ENCODE results near the gene SLC7A7.
"Not testable (repeated sequence)": the region's sequence is repeated elsewhere in the genome, so short reads cannot be mapped to it uniquely, and the experiment has no call there.

SLC7A7 gene

GRCh38 chr14:22753586-22753985 lies 61.6 kb downstream of the SLC7A7 start:
- H3K9me3 Mint-ChIP-seq = no peaks in the 10 kb centered on the region
- no peak overlapping the region for H3K27ac Mint-ChIP-seq
- peaks cover 7 to 14% of the 10 kb centered on the region in 2 donors for H3K4me1 Mint-ChIP-seq
- DNase-seq (no peak), ATAC-seq (replicated peaks) (no peak)
- H3K27me3 Mint-ChIP-seq = no peaks in the 10 kb centered on the region
- peaks cover 4 to 7% of the 10 kb centered on the region in 2 donors for H3K36me3 Mint-ChIP-seq
- H3K4me3 Mint-ChIP-seq = no peak overlapping the region

DNA sequence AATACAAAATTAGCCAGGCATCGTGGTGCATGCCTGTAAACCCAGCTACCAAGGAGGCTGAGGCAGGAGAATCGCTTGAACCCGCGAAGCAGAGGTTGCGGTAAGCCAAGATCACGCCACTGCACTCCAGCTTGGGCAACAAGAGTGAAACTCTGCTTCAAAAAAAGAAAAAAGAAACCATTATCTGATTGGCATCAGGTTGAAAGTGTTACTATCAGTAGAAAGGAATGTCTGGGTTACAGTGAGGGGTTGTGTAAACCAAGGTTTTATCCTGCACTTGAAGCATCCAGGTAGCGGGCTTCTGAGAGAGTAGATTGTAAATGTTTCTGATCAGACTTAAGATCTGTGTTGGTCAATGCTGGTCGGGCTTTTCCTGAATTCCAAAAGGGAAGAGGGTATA lies 62.8 kb downstream of the SLC7A7 start:
- Mint-ChIP-seq H3K4me3 (no peak overlapping the region), H3K27me3 (no peaks in the 10 kb centered on the region), H3K36me3 (peaks cover 0 to 3% of the 10 kb centered on the region in 2 donors), H3K4me1 (peaks cover 13 to 25% of the 10 kb centered on the region in 2 donors), H3K9me3 (no peaks in the 10 kb centered on the region), H3K27ac (no peak overlapping the region)
- DNase-seq (no peak), ATAC-seq (replicated peaks) (no peak)

GRCh38 chr14:22748631-22749068 lies 66.6 kb downstream of the SLC7A7 start:
- Mint-ChIP-seq H3K27ac (peak overlapping the region; percentile 97), H3K9me3 (no peaks in the 10 kb centered on the region), H3K27me3 (no peaks in the 10 kb centered on the region), H3K4me3 (peak overlapping the region; percentile 80 to 81), H3K36me3 (peaks cover 4 to 7% of the 10 kb centered on the region in 2 donors), H3K4me1 (peaks cover 12 to 20% of the 10 kb centered on the region in 2 donors)
- DNase-seq (peak; percentile 4), ATAC-seq (replicated peaks) (peak; percentile 83 to 87)

GRCh38 chr14:22748206-22748605 lies 67.0 kb downstream of the SLC7A7 start:
- no peaks in the 10 kb centered on the region for H3K27me3 Mint-ChIP-seq
- peak overlapping the region; percentile 80 to 81 for H3K4me3 Mint-ChIP-seq
- peak overlapping the region; percentile 97 for H3K27ac Mint-ChIP-seq
- H3K4me1 Mint-ChIP-seq = peaks cover 12 to 20% of the 10 kb centered on the region in 2 donors
- H3K9me3 Mint-ChIP-seq = no peaks in the 10 kb centered on the region
- ATAC-seq (replicated peaks) (no peak), DNase-seq (no peak)
- peaks cover 4 to 7% of the 10 kb centered on the region in 2 donors for H3K36me3 Mint-ChIP-seq

DNA sequence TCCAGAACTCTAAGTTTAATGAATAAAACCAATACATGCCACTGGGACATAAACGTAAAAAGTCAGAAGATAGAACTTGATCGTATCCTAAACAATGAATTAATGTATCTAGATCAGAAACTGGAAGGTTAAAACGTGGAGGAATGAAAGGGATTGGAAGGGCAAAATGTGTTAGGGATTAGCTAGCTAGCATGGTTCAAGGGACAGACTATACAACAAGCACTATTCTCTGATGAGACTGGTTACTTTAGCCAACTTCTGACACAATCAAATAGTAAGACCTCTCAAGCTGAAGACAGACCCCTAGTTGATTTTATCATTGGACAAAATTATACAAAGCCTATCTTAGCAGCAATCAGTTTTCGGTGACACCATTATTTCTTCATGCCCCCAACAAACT lies 67.5 kb downstream of the SLC7A7 start:
- no peaks in the 10 kb centered on the region for H3K9me3 Mint-ChIP-seq
- peaks cover 4 to 7% of the 10 kb centered on the region in 2 donors for H3K36me3 Mint-ChIP-seq
- ATAC-seq (replicated peaks) (no peak), DNase-seq (no peak)
- H3K27ac Mint-ChIP-seq = peak overlapping the region; percentile 97
- H3K4me3 Mint-ChIP-seq = no peak overlapping the region
- H3K27me3 Mint-ChIP-seq = peaks cover 0 to 2% of the 10 kb centered on the region in 2 donors
- H3K4me1 Mint-ChIP-seq = peaks cover 12 to 20% of the 10 kb centered on the region in 2 donors

DNA sequence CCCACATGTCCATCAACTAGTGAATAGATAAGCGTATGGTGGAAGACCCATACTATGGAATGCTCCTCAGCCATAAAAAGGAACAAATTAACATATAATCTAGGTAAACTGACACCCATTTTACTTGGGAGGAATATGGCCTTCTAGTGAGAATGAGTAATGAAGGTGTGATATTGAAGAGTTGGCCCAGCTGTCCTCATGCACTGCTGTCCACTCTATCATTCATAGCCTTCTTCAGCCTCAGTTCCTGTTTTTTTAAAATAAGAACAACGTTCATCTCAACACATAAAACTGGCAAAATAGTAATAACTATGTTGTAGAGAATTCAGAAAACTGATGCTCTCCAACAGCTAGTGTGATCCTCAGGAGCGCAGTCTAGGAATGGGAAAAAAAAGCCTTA lies 75.2 kb downstream of the SLC7A7 start:
- DNase-seq = no peak
- no peak for ATAC-seq (replicated peaks)
- H3K4me3 Mint-ChIP-seq = no peak overlapping the region
- no peak overlapping the region for H3K27ac Mint-ChIP-seq
- no peaks in the 10 kb centered on the region for H3K9me3 Mint-ChIP-seq
- H3K36me3 Mint-ChIP-seq = peaks cover 7 to 8% of the 10 kb centered on the region in 2 donors
- H3K4me1 Mint-ChIP-seq = peaks cover 4 to 8% of the 10 kb centered on the region in 2 donors
- H3K27me3 Mint-ChIP-seq = peaks cover 0 to 8% of the 10 kb centered on the region in 2 donors

GRCh38 chr14:22739423-22739822 lies 75.8 kb downstream of the SLC7A7 start:
- peaks cover 0 to 8% of the 10 kb centered on the region in 2 donors for H3K27me3 Mint-ChIP-seq
- H3K36me3 Mint-ChIP-seq = peaks cover 4 to 8% of the 10 kb centered on the region in 2 donors
- no peaks in the 10 kb centered on the region for H3K9me3 Mint-ChIP-seq
- peaks cover 4 to 8% of the 10 kb centered on the region in 2 donors for H3K4me1 Mint-ChIP-seq
- DNase-seq (no peak), ATAC-seq (replicated peaks) (no peak)
- no peak overlapping the region for H3K27ac Mint-ChIP-seq
- H3K4me3 Mint-ChIP-seq = no peak overlapping the region

- H3K4me3 Mint-ChIP-seq = no peak overlapping the region
- DNase-seq (peak; percentile 3), ATAC-seq (replicated peaks) (peak; percentile 82 to 96)
- H3K36me3 Mint-ChIP-seq = peaks cover 2 to 4% of the 10 kb centered on the region in 2 donors
- H3K9me3 Mint-ChIP-seq = no peaks in the 10 kb centered on the region
- H3K27me3 Mint-ChIP-seq = no peaks in the 10 kb centered on the region
- no peak overlapping the region for H3K27ac Mint-ChIP-seq
- H3K4me1 Mint-ChIP-seq = peaks cover 4 to 8% of the 10 kb centered on the region in 2 donors
These were observed 78.2 kb downstream of the SLC7A7 start for GRCh38 chr14:22737052-22737451.

DNA sequence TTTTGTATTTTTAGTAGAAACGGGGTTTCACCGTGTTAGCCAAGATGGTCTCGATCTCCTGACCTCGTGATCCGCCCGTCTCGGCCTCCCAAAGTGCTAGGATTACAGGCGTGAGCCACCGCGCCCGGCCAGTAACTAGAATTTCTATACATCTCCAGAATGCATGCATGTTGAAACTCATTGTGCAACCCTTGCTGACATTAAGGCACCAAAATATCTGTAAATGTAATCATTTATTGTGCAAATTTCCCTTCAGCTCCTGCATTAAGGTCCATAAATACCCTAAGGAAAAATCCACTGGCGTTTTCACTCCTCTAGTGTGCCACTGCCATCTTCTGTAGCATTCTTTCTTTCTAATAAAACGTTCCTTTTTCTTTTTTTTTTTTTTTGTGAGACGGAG lies 78.9 kb downstream of the SLC7A7 start:
- not testable (repeated sequence) for DNase-seq; H3K4me3 Mint-ChIP-seq; H3K4me1 Mint-ChIP-seq; ATAC-seq (replicated peaks); H3K9me3 Mint-ChIP-seq; H3K27me3 Mint-ChIP-seq; H3K36me3 Mint-ChIP-seq; H3K27ac Mint-ChIP-seq

DNA sequence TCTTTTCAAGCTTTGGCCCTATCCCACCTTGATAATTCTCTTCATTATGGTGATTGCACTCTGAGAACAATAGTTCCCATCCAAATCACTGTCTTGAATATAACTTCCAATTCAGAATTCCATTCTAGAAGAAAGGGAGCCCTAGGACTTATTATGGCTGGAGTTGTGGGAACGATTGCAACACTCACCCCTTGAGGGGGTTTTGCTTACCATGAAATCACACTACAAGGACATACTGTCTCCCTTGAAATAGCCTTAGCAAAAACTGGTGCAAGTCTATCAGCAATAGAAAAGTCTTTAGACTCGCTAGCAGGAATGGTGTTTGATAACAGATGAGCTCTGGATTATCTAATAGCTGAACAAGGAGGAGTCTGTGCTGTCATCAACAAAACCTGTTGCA lies 80.1 kb downstream of the SLC7A7 start:
- no peaks in the 10 kb centered on the region for H3K9me3 Mint-ChIP-seq
- ATAC-seq (replicated peaks) = no peak
- no peak overlapping the region for H3K27ac Mint-ChIP-seq
- no peak for DNase-seq
- peaks cover 4 to 8% of the 10 kb centered on the region in 2 donors for H3K4me1 Mint-ChIP-seq
- H3K27me3 Mint-ChIP-seq = peaks cover 5 to 7% of the 10 kb centered on the region in 2 donors
- H3K36me3 Mint-ChIP-seq = peaks cover 2 to 4% of the 10 kb centered on the region in 2 donors
- no peak overlapping the region for H3K4me3 Mint-ChIP-seq

DNA sequence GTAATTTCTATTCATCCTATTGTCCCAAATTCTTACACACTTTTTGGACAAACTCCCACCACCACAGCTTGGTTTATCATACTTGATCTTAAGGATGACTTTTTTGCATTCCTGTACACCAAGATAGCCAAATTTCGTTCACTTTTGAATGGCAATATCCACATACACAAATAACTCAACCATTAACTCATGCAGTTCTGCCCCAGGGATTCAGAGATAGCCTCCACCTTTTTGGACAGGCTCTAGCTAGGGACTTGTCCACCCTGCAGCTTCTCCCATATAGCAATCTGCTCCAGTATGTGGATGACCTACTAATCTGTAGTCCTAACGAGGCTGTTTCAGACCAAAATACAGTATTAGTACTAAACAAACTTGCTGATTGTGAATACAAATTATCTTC lies 81.4 kb downstream of the SLC7A7 start:
- ATAC-seq (replicated peaks) = no peak
- Mint-ChIP-seq H3K4me3 (no peak overlapping the region), H3K27me3 (peaks cover 5 to 7% of the 10 kb centered on the region in 2 donors), H3K9me3 (no peaks in the 10 kb centered on the region), H3K27ac (no peak overlapping the region), H3K4me1 (peaks cover 4 to 8% of the 10 kb centered on the region in 2 donors), H3K36me3 (peaks cover 2 to 4% of the 10 kb centered on the region in 2 donors)
- DNase-seq = no peak

DNA sequence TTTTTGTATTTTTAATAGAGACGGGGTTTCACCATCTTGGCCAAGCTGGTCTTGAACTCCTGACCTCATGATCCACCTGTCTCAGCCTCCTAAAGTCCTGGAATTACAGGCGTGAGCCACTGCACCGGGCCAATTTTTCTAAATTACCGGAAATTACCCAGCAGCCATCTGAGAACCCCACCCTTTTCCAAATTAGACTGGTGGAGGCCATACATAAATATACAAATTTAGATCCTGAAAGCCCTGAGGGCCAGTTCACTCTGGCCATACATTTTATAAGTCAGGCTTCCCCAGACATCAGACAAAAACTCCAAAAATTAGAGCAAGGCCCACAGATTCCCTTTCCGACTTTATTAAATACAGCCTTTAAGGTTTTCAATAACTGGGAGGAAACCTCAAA lies 83.2 kb downstream of the SLC7A7 start:
- not testable (repeated sequence) for H3K27ac Mint-ChIP-seq; H3K4me3 Mint-ChIP-seq; H3K27me3 Mint-ChIP-seq; H3K4me1 Mint-ChIP-seq; H3K36me3 Mint-ChIP-seq; H3K9me3 Mint-ChIP-seq; ATAC-seq (replicated peaks); DNase-seq

DNA sequence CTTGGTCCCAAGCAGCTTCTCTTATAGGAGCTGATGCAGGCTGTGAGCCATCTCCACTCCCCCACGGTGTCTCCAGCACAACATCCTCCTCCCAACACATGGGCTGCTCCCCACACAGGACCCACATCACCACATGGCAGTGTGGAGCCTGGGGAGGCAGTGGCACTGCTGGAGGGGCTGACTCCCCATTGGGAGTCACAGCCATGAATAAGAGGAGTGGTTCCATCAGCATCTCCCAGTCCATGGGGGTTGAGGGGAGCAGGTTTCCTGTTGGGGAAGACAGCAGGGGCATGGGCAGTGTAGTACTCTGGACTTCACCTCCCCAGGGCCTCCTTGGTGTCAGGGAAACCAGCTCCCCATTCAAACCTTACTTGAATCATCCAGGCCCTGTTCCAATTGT lies 89.2 kb downstream of the SLC7A7 start:
- no peak for ATAC-seq (replicated peaks)

GRCh38 chr14:22725374-22725773 lies 89.9 kb downstream of the SLC7A7 start:
- ATAC-seq (replicated peaks); DNase-seq; H3K9me3 Mint-ChIP-seq; H3K4me1 Mint-ChIP-seq; H3K27me3 Mint-ChIP-seq; H3K4me3 Mint-ChIP-seq; H3K27ac Mint-ChIP-seq; H3K36me3 Mint-ChIP-seq: not testable (repeated sequence)

More for the DNA sequence above, 89.2 kb downstream of the SLC7A7 start:
- H3K9me3 Mint-ChIP-seq = peaks cover 0 to 2% of the 10 kb centered on the region in 2 donors
- no peaks in the 10 kb centered on the region for H3K36me3 Mint-ChIP-seq
- H3K4me3 Mint-ChIP-seq = no peak overlapping the region
- peaks cover 1 to 2% of the 10 kb centered on the region in 2 donors for H3K27me3 Mint-ChIP-seq
- peaks cover 0 to 5% of the 10 kb centered on the region in 2 donors for H3K4me1 Mint-ChIP-seq
- DNase-seq = no peak
- no peak overlapping the region for H3K27ac Mint-ChIP-seq

DNA sequence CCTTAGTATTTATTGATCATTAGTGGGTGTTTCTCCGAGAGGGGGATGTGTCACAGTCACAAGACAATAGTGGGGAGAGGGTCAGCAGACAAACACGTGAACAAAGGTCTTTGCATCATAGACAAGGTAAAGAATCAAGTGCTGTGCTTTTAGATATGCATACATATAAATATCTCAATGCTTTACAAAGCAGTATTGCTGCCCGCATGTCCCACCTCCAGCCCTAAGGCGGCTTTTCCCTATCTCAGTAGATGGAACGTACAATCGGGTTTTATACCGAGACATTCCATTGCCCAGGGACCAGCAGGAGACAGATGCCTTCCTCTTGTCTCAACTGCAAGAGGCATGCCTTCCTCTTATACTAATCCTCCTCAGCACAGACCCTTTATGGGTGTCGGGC lies 90.4 kb downstream of the SLC7A7 start:
- not testable (repeated sequence) for H3K27me3 Mint-ChIP-seq

GRCh38 chr14:22723815-22724214 lies 91.4 kb downstream of the SLC7A7 start:
- no peak overlapping the region for H3K4me3 Mint-ChIP-seq
- H3K9me3 Mint-ChIP-seq = peaks cover 0 to 2% of the 10 kb centered on the region in 2 donors
- peaks cover 0 to 5% of the 10 kb centered on the region in 2 donors for H3K4me1 Mint-ChIP-seq
- DNase-seq (no peak), ATAC-seq (replicated peaks) (no peak)
- no peaks in the 10 kb centered on the region for H3K36me3 Mint-ChIP-seq
- no peaks in the 10 kb centered on the region for H3K27me3 Mint-ChIP-seq
- H3K27ac Mint-ChIP-seq = no peak overlapping the region

More for the DNA sequence above, 90.4 kb downstream of the SLC7A7 start:
- not testable (repeated sequence) for H3K9me3 Mint-ChIP-seq; H3K4me3 Mint-ChIP-seq; DNase-seq; H3K4me1 Mint-ChIP-seq; H3K36me3 Mint-ChIP-seq; ATAC-seq (replicated peaks); H3K27ac Mint-ChIP-seq
